CD4-positive, alpha-beta T cell treated with Interleukin-6 at 100 ng/mL for 8 hours (primary cell): ENCODE measurements around the gene AUTS2.

Source experiments
- DNase-seq: peaks from one replicate; pipeline ENCODE4 v3.0.0-alpha.2; 2020; ENCODE audit warnings: mixed read lengths, low spot score

The AUTS2 gene

DNA sequence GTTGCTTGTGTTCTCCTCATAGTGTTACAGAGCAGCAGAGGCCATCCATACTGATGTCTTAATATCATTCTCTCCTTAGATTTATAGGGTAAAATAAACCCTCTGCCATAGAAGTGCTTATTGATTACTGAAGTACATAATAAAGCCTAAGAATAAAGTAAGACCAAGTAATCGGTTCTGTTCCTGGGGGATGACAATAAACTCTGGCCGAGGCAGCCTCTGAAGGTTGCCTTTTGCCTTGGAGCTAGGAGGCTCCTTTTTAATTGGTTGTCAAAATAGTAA, 822.0 kb downstream of the AUTS2 start:
- no peak for DNase-seq

DNA sequence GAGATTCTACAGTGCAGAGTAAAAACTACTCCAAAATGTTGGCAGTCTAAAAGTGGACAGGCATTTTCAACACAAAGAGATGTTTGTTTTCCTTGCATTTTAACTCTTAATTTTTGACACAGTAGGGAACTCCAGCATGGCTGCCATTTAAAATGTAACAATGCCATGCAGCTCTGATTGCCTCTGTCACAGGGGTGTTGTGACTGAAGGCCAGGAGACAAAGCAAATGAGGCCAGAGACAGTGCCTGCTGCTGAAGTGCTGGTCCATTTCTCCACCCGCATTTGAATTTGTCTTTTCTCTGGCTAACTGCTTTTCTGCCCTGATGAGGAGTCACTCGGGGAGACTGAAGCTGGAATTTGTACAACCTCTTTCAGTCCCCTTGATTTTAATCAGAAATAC, 823.0 kb downstream of the AUTS2 start:
- DNase-seq = no peak

DNA sequence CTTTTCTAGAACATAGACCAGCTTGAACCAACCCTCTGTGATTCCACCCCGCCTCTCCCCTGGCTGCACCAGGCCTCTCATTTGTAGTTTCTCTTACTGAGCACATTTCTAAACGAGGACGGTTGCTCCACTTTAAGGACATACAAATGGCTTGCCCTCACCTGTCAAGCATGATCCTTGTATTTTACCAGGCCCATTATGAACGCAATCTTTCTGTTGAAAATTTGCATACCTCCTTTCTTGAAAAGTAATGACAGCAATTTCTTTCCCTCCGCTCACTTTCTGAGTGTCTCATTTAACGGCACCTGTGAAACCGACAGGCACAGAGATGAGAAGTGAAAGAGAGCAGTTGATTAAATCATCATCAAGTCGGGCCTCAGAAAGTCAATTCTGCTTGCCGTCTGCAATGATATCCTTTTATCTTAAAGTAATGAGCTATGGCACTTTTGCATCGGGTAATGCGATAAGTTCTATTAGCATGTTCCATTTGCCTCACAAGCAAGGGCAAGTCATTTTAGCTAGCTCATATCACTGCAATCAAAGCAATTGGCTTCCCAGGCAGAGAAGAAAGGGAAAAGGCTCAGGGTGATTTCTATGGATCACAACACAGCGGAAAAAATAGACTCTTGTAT, 828.1 kb downstream of the AUTS2 start:
- no peak for DNase-seq

DNA sequence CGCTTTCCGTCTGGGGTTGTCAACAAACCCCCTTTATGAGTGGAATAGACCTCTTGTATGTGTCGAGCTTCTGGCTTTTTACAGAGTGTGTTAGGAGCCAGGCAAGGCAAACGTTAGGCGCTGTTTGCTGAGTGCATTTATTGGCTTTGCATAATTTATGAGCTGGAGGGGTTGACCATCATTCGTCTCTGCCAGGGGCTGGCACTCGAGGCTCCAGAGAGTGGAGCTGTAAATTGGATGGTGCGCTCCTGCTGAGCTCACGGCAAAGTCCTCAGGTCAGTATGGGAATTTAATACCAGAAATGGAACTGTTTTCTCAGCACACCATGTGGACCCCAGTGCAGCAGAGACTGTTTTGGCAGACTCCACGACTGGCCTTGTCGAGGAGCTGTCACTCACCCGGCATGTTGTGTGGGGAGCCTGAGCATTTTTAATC, 834.3 kb downstream of the AUTS2 start:
- no peak for DNase-seq

DNA sequence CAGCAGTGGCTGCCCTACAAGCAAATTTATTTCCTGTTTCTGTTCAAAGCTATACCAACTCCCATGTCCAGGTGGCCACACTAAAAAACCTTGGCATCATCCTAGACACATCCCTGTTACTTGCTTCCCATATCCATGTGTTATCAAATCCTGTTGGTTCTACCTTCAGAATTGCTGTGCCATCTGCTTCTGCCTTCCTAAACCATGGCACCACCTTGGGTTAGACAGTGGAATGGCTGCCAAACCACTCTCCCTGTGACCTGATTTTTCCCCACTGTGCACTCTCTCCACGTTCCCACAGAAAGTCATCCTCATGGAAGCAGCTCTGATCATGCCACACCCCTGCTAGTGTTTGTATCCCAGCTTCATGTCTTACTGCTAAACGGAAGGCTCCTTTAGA, 836.1 kb downstream of the AUTS2 start:
- no peak for DNase-seq

DNA sequence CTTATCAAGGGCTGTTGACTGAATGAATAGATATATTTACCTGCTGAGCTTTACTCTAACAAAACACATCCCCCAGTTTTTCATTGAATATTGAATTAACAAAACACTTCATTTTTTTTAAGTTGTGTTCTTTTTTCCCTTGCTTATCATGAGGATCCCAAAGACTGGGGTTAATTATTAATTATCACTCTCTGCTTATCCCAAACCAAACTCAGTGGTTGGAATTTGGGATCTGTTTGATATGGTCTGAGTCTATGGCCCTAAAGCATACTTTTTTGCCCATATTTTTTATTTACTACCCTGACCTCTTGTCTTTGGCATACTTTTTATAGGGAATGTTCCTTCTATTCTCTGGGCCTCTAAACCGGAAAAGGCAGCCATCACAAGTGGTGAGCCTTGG, 836.5 kb downstream of the AUTS2 start:
- DNase-seq = no peak

DNA sequence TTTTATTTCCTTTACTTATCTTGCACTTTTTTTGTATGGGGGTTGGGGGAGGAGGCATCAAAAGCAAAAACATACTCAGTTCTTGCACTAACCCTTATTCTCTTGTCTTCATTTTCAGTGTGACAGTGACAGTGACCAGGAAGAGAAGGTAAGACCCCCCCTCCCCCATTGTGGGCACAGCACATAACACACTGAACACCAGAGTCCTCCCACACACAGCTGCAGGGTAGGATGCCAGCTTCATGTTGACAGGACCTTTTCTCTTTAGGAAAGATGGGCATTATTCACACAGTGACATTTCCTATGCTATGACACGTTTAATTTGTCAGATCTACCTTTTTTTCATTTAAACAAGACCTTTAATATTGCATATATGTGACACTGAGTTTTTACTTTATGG, 837.4 kb downstream of the AUTS2 start:
- DNase-seq = no peak

DNA sequence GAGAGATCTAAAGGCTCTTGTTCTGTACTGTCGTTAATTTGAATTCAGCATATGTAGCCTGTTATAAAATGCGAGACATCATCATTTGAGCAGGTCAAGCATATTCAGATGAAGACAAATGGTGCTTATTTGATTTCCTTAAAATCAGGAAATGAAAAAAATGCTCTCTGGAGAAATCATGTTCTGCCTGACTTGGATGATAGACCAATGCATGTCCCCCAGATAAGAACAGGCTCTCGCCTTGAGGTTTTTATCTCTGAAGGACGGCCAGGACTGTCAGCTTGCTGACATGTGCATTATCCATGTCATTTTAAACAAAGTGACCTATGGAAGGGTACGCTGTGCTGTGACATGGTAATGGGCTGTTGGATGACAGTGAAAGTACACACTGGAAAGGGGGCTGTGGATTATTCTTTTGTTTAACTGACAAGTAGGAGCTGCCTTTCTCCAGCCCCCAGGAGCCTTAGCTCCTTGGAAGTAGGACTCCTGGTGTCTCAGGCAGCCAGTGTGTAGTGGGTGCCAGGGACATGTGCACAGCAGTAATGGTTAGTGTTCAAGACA, 838.6 kb downstream of the AUTS2 start:
- DNase-seq = no peak

DNA sequence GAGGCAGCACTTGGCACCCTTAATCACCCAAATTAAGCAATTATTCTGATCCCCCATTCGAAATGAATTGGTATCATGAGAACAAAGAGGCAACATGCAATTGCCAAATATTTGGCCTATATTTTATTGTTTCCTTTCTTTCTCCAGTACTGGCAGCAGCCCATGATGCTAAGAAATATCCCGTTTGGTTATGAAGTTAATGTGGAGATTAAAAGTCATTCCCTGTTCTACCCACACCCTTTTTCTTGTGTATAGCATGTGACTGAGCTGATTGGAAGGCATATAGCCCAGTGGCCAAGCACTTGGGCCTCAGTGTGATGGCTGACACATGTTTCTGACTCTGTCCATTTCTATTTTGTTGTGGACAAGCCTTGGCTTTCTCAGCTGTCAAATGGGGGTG, 841.4 kb downstream of the AUTS2 start:
- no peak for DNase-seq

DNA sequence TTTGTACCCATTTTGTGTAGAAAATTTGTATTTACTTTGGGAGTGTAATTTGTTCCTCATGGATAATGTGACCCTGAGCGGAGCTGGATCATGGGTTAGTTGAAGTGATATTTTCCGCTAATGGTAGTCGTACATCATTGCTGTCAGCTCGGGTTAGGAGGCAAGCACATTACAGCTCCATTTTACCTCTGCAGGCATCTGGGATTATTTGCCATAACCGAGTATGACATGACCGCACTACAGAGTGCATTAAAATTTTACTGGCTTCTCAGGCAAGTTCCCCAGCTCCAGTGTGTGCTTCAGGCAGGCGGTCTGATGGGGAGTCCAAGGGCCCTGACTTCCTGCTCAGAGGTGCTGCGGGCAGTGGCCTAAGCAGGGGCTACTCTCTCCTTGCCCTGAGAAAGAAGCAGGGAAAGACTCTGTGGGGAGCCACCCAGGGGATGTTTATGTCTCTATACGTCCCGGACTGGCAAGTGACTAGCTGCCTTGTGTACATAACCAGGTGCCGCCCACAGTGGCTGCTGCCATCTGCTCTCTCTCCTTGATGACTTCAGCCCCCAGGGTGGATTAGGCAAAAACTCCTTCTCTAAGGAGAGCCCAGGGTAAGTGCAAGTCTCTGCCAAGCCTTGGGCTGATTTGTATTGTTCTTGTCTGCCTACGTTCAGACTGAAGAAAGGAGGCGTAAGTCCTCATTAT, 848.3 kb downstream of the AUTS2 start:
- DNase-seq = no peak

DNA sequence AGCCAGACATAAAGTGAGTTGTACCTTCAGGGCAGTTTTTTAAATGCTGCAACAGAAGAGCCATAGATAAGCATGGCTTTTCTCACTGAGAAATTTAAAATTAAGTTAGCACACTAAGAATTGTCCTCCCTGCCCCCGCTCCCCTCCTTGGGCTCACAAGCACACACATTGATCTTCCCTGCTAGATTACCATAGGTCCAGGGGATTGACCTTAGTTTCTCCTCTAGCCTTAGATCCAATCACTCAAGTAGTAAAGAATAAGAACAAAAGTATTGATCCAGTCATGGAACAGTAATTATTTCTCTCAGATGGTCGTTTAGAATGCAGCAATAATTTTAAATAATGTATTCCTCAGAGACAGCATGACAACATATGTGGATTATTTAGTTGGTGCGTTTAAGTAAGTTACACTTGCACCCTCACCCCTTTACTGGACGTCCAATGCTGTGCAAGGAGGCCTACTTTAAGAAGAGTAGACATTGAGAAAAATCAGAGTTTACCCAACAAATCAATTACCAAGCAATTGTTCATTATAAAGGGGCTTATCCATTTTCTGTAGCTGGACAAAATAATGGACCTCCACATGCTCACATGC, 850.1 kb downstream of the AUTS2 start:
- no peak for DNase-seq

DNA sequence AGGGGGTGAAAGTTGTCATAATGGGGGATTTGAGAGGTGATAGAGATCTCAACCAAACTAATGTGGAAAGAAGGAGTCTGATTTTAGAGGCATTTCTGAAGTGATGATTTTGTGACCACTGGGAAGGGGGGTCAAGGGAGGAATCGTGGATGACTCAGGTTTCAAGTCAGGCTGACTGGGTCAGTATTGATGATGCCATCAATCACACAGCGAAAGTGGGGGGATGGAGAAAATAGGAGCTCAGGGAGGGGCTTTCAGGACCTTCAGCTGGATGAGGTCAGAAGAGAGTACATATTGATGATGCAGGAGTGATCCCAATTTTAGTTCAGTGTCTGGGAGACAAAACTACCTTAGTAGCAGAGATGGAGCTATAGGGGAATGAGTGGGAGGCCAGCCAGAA, 852.5 kb downstream of the AUTS2 start:
- DNase-seq = no peak

DNA sequence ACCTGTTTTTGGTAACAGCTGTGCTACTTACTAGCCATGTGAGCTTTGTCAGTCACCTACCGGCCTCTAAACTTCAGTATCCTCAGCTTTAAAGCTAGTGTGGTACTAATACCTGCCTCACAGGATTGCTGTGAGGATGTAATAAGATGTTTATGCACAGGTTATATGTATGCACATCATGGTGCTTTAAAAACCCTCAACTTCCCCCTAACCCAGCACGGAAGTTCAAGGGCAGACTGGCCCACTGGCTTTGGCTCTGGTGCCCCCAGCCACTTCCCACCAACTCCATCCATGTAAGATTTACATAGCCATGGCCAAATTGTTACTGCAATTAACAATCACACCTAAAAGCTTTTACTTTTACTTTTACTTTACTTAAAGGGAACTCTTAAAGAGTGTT, 857.6 kb downstream of the AUTS2 start:
- no peak for DNase-seq

DNA sequence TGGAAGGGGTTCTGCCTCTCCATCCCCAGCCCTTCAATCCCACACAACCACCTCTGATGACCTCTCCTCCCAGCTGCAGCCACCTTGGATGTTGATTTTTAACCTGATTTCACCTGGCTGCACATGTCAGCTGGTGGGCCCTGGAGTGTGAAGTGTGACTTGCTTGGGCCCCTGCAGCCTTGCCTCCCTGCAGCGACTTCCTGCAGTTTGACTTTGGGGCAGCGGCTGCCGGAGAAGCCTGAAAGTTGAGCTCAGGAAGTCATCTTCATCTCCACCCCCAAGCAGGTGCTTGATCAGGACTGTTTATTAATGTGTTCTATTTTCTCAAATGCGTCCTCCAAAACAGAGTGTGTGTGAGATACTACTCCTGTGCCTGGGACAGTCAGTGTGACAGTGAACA, 858.4 kb downstream of the AUTS2 start:
- DNase-seq = peak; percentile 15

DNA sequence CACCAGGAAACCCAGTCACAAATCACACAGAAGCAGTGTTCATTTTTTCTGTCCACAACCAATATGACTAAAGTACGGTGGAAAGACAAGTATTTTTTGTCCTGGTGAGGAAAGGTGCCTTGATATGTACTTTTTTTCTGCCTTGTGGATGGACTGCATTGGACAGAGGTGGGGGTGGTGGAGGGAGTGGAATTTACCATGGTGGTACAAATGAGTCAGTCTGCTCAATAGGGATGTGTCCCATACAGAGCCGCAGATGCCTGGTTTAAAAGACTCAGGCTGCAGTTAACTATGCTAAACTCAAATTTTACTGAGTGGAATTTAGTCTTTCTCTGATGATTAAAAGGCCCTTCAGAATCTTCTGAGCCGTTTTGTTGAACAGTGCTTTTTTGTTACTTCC, 859.2 kb downstream of the AUTS2 start:
- no peak for DNase-seq

DNA sequence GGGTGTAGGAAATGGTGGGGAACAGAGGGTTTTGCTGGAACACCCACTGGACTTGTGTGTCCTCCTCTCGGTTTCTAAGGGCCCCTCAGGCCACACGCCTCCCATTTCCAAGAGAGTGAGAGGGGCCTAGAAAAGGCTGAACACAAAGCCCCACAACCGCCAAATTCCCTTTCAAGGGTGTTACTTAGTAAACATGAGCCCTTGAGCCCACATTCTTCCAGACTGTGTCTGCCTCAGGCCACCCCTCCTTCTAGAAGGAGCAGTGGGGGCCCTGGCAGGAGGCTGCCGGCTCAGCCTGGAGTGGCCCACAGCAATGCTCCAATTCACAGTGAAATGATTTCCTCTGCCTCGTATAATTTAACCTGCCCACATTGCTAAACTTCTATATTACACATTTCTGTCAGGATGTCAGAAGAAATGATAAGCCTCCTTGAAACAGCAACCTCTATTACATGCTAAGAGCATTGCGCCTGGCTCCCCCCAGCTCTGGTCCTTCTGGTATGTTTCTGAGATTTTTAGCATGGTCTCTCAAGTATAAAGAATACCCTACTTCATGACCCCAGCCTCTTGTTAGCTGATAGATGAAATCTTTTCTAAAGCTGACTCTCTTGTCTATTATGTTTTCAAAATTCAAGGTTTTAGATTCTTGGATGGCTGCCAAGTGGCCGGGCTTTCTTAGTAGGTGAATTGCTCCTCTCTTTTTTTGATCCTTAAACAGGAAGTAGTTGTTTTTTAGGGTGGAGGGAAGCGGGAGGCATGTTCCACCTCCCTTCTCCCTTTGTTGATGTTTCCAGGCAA, 859.8 kb downstream of the AUTS2 start:
- DNase-seq = no peak

DNA sequence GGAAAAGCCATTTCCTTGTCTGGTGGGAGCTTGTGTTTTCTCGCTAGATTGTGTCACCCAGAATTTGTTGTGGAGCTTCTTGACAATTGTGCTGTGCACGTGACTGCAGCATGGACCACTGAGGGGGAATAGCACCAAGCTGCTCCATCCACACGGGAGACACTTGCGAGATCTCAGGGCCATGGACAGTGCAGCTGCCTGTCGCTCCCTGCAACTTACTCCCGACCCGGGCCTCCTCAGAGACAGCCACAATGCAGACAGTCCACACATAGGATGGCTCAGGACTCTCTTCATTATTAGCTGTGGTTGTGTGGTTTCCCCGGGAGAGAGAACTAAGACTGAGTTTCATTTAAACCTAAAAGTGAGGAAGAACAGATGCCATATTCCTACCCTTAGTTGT, 860.5 kb downstream of the AUTS2 start:
- DNase-seq = no peak

DNA sequence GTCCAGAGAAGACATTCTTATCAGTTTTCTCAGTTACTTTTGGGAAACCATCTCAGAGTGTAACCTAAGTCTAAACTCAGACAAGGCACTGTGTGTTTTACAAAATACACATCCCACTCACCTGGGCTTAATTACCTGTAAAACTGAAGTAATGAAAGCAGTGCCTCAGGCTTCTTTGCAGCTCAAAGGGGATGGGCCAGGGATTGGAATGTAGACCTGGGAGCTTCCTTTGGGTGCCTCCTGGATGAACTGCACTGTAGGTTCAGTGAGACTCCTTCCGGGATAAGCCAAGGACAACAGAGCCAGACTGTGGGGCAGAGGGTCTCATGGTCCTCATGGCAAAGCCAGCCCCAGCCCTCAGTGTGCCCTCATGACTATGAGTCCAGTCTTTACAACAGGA, 861.3 kb downstream of the AUTS2 start:
- DNase-seq = no peak

DNA sequence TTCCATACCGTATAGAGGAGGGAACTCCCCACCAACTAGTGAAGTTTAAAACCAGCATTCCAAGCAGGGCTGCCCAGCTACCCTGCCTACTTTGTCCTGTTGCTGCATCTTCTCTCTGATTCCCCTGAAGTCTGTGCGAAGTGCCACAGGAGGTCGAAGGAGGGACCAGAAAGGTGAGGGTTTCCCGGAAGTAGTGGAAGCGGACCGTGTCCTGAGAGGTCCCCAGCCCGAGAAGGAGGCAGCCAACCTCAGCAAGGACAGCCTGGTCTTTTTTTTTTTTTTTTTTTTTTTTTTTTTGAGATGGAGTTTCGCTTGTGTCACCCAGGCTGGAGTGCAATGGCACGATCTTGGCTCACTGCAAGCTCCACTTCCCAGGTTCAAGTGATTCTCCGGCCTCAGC, 861.8 kb downstream of the AUTS2 start:
- DNase-seq = no peak

DNA sequence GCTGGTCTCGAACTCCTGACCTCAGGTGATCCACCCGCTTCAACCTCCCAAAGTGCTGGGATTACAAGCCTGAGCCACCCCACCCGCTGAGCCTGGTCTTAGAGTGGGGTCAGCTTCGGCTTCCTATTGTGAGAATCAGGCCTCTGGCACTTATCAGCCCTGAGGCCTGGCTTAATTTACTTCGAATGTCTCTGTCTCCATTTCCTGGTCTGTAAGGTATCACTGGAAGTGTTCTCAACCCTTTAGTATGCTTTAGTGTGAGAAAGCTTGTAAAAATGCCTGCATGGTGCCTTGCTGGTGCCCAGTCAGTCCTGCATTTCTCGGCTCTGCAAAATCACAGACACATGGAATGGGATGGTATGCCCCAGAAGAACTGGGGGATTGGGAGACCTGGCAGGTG, 862.3 kb downstream of the AUTS2 start:
- DNase-seq = no peak

DNA sequence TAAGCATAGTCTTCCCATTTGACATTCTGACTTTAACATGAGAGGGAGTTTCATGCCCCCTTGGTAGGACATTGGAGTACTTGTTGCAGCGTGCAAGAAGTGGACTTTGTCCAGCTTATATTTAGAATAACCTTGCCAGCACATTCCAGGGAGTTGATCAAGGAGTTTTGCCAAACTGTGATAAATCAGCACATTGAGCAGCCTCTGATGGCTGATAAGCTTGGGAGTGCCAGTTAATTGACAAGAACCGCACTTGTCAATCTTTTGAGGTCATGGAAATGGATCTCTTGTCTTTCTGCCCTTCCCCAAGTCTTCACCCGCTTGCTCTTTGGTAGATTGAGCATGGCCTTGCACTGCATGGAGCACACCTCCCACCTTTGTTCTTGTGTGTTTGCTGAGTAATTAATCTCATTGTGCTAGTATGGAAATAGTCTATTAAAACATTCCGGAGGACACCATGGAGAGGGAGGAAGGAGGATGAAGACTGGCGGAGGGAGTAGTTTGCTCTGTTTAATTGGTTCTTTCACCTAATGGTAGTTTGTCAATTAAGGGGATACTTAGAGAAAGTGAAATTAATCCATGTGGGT, 865.2 kb downstream of the AUTS2 start:
- DNase-seq = no peak

DNA sequence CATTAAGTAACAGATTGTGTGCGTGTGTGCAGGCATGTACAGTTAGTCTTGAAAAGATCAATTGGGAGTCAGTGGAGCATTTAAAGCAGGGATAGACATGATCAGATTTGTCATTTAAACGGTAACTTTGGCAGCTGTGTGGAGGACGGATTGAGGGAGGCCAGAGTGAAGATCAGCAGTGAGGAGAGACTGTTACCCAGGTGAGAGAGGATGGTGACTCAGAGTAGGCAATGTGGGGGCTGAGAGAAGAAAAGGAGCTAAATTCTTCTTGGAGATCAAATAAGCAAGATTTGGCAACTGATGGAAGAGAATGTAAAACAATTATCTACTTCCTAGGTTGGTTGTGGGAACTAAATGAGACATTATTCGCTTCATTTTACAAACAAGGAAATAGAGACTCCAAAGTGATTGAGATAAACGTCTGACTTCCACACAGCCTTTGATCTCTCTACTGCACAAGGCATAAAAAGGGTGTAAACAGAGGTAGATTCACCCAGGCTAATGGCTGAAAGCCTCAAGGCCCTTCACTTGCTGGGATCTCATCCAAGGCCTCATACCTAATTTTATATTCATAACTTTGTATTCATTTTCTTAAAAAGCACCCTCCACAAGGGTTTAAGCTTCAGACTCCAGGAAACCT, 868.6 kb downstream of the AUTS2 start:
- DNase-seq = no peak
